Body of pancreas (tissue), 4 donors: ENCODE data around the gene GNA15. TPM values are rescaled to one million over a fixed set of nuclear protein-coding genes. Genes with fewer than 3 reads are reported as not detected.

Source experiments
- ATAC-seq: fragments of 150-250 bp; one replicate; pipeline ENCODE4 v1.9.1; 2016
- DNase-seq, 4 donors: peaks; one replicate each; pipeline ENCODE4 v3.0.0-alpha.2; 2019
- H3K27ac ChIP-seq, 4 donors: fragments of 200-600 bp; sonication (generic); 1 replicate in 3 of 4; 2 replicates in 1 of 4; pipeline versions ENCODE4 v1.5.1 to v1.6.1; 2016 to 2019; ENCODE audit warnings: mild to moderate bottlenecking in 1 of 4, mixed read lengths in 1 of 4, moderate library complexity in 1 of 4
- H3K27me3 ChIP-seq, 2 donors: fragments of 200-600 bp; sonication (generic); one replicate each; pipeline ENCODE4 v1.6.0; 2016; ENCODE audit warnings: mild to moderate bottlenecking in 1 of 2
- H3K36me3 ChIP-seq, 2 donors: fragments of 200-600 bp; sonication (generic); replicated peaks in 1 of 2; 2 replicates each; pipeline ENCODE4 v1.5.1; 2016; ENCODE audit warnings: low read depth in 2 of 2; ENCODE audit not compliant: insufficient read depth in 1 of 2
- H3K4me1 ChIP-seq: fragments of 200-600 bp; sonication (generic); one replicate; pipeline ENCODE4 v1.6.0; 2016
- H3K4me3 ChIP-seq, 2 donors: fragments of 200-600 bp; sonication (generic); 1 replicate in 1 of 2; 2 replicates in 1 of 2; pipeline ENCODE4 v1.5.1; 2016 to 2019
- H3K9me3 ChIP-seq, 3 donors: fragments of 200-600 bp; sonication (generic); 1 replicate in 2 of 3; 2 replicates in 1 of 3; pipeline ENCODE4 v1.5.1; 2016
- POLR2A ChIP-seq, 3 donors: fragments of 450-650 bp; IDR thresholded peaks; one replicate each; pipeline ENCODE4 v1.6.1; 2016; ENCODE audit warnings: antibody characterized with exemption in 3 of 3, mild to moderate bottlenecking in 2 of 3
- WGBS, 2 donors: methylation state at CpG; one replicate each; pipeline ENCODE4 v1.1.5; 2017; 5-methylcytosine and 5-hydroxymethylcytosine counted together
- intact Hi-C: fragments of 100-400 bp; cut with DNase I; formaldehyde crosslinking; loops from one replicate; pipeline ENCODE4 v1.15.1; 2023
- total RNA-seq, 2 donors: library from RNA; depleted of rRNA; stranded (reverse); fragments of >200 nt; gene quantifications; one replicate each; pipeline ENCODE4 v1.1.0, GENCODE V29; 2016
- TF ChIP-seq, protein P1 (sequence below), 7 experiments: fragments of 450-650 bp in 4 of 7; fragments of 200-600 bp in 3 of 7; sonication (generic) in 3 of 7; IDR thresholded peaks; one replicate each; pipeline ENCODE4 v1.5.1; 2016 to 2019; ENCODE audit warnings: antibody characterized with exemption in 7 of 7

Gene GNA15
- total RNA-seq, 2 donors from 2014 or later, result 1.6 to 2.6 TPM

DNA sequence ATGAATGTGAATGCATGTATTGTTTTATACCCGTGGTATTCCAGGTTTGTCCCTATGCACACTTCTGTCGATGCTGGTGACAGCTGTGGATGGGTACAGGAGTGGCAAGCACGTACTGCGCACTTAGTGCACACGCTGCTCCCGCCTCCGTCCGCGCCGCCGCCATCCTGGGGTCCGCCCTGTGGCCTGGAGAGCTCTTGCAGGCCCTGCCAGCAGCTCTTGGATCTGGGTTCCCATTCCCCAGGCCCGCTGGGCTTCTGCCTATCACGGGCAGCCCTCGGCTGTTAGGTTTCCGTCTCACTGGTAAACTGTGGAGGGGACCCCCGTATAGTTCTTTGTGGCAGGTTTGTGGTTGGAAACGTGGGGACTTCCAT, 37.7 kb upstream of the GNA15 start:
- intact Hi-C loops, result no loop called here
- ATAC-seq, result no peak
- Histone ChIP-seq H3K27ac (peak overlapping the region; percentile 46 to 83 (median 68)), H3K27me3 (no peaks in the 10 kb centered on the region), H3K9me3 (no peaks in the 10 kb centered on the region), H3K4me1 (peaks cover 75% of the 10 kb centered on the region), H3K4me3 (no peak overlapping the region), H3K36me3 (no peaks in the 10 kb centered on the region)
- peak in 1 of 4 donors; percentile 27 for DNase-seq
- TF ChIP-seq, protein P1, sequence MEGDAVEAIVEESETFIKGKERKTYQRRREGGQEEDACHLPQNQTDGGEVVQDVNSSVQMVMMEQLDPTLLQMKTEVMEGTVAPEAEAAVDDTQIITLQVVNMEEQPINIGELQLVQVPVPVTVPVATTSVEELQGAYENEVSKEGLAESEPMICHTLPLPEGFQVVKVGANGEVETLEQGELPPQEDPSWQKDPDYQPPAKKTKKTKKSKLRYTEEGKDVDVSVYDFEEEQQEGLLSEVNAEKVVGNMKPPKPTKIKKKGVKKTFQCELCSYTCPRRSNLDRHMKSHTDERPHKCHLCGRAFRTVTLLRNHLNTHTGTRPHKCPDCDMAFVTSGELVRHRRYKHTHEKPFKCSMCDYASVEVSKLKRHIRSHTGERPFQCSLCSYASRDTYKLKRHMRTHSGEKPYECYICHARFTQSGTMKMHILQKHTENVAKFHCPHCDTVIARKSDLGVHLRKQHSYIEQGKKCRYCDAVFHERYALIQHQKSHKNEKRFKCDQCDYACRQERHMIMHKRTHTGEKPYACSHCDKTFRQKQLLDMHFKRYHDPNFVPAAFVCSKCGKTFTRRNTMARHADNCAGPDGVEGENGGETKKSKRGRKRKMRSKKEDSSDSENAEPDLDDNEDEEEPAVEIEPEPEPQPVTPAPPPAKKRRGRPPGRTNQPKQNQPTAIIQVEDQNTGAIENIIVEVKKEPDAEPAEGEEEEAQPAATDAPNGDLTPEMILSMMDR (IDR thresholded peaks at IDR 0.05), result no peak
- no peak for TF ChIP-seq POLR2A (IDR thresholded peaks at IDR 0.05)
- WGBS, 2 donors, result 59 to 68% methylated on average over 13 to 18 of the region's 18 CpGs

DNA sequence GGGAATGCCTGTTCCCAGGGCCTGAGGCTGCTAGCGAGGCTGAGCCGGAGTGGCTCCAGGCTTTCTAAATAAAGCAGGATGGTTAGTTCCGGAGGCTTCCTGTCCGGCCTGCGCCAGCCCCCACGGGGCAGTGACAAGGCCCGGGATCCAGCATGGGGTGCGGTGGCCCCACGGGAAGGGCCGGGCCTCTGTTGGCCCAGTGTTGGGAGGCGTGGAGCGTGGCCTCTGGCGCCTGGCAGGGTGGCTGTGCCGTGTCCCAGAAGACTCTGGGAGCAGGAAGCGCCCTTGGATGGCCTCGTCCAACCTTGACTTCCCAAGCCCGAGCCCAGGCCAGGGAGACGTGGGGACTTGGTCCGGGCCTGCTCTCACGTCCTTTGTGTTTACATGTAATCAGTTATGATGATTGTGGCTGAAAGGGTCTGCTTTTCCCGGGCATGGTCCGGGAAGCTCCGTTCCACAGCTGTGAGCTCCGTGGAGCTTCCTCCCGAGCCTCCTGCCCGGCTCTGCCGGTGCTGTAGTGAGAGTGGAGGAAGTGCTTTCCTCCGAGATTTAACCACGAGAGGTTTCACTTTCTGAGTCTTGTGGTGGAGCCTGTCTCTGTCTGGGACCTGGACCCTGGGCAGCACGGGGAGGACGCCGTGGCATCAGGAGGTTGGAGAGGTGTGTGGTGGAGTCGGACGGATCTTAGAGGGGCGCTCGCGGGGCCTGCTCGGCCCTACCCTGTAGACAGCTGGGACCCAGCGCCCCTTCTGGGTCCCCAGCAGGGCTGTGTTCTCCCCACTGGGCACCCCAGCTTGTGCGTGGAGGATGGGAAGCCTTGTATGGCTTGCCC, 37.1 kb upstream of the GNA15 start:
- H3K27me3 ChIP-seq, result no peaks in the 10 kb centered on the region
- H3K4me1 ChIP-seq, result peaks cover 78% of the 10 kb centered on the region
- intact Hi-C loops, result no loop called here
- H3K4me3 ChIP-seq, result no peak overlapping the region
- peak overlapping the region; percentile 46 to 83 (median 68) for H3K27ac ChIP-seq
- ATAC-seq, result peak; percentile 4
- DNase-seq, result peak; percentile 56 to 67 (median 63)
- 13 to 36% methylated on average over 4 to 40 of the region's 40 CpGs for WGBS, 2 donors
- no peaks in the 10 kb centered on the region for H3K36me3 ChIP-seq
- TF ChIP-seq POLR2A (IDR thresholded peaks at IDR 0.05), result peak in 2 of 3 donors; percentile 6 to 17
- TF ChIP-seq, protein P1 (IDR thresholded peaks at IDR 0.05), result no peak
- H3K9me3 ChIP-seq, result no peaks in the 10 kb centered on the region

DNA sequence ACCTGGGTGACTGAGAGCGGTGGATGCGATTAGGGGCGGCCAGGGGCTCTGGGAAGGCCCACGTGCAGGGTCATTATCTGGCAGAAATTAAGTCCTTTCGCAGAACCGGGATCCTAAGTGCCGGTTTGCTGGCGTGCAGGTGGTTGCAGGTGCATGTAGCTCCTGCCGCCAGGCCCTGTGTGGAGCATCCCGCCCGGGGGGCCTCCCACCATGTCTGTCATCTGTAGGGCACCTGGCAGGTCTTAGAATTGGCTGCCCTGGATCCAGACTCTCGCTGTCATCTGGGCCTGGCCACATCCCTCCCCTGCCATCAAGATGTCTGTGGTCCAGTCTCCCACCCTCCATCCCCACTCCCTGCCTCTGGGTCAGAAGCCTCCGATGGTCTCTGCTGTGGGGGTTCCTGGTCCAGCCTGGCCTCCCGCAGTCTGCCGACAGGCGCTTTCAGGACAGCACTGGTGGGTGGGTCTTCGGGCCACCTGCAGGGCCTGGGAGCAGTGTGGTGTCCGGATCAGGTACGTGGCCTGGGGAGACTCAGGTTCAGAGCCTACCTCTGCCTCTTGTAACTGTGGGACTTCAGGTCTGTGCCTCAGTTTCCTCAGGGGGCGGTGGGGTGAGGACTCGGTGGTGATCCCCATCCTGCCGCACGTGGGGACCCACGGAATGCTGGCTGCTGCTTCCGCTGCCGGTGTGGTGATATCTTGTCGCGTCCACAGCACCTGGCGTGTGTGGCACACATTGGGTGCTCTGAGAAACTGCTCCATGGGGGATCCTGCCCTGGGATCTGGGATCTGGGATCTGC, 36.3 kb upstream of the GNA15 start:
- DNase-seq (peak in 1 of 4 donors; percentile 11), ATAC-seq (no peak)
- intact Hi-C loops, result no loop called here
- Histone ChIP-seq H3K4me3 (no peak overlapping the region), H3K27ac (peak overlapping the region; percentile 46 to 83 (median 68)), H3K36me3 (no peaks in the 10 kb centered on the region), H3K9me3 (no peaks in the 10 kb centered on the region), H3K4me1 (peaks cover 86% of the 10 kb centered on the region), H3K27me3 (no peaks in the 10 kb centered on the region)
- WGBS, 2 donors, result 82 to 83% methylated on average over 9 to 29 of the region's 29 CpGs
- TF ChIP-seq, protein P1 (IDR thresholded peaks at IDR 0.05), result no peak
- no peak for TF ChIP-seq POLR2A (IDR thresholded peaks at IDR 0.05)

DNA sequence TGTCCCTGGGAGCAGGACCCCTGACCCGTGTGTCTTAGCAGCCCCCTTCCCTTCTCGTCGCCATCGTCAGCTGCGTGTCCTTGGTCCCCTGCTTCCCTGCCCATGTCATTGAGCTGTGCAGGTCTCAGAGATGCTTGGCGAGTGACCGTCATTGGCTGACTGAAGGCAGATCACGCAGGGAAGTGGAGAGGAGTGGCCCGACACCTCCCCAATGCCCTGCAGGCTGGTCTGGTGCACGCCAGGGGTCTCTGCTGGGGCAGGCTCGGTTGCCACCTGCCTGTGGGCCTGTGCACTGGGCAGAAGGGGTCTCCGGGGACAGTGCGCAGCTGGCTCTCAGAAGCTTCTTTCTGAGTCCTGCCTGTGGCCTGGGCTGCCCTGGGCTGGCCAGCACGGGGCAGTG, 35.5 kb upstream of the GNA15 start:
- peaks cover 82% of the 10 kb centered on the region for H3K4me1 ChIP-seq
- no peak overlapping the region for H3K4me3 ChIP-seq
- intact Hi-C loops, result no loop called here
- H3K27me3 ChIP-seq, result no peaks in the 10 kb centered on the region
- H3K27ac ChIP-seq, result no peak overlapping the region
- DNase-seq (no peak), ATAC-seq (no peak)
- H3K36me3 ChIP-seq, result no peaks in the 10 kb centered on the region
- TF ChIP-seq POLR2A (IDR thresholded peaks at IDR 0.05), result no peak
- 78 to 86% methylated on average over 6 to 13 of the region's 14 CpGs for WGBS, 2 donors
- no peaks in the 10 kb centered on the region for H3K9me3 ChIP-seq
